GM21526 (cell line): ENCODE data around the gene TMEM53.

Source experiments
- ATAC-seq: cut with Tn5 transposase; IDR thresholded peaks from one replicate; pipeline ENCODE4 v1.9.1; 2021; ENCODE audit warnings: moderate library complexity; ENCODE audit not compliant: unreplicated experiment, low FRiP score

The TMEM53 gene

DNA sequence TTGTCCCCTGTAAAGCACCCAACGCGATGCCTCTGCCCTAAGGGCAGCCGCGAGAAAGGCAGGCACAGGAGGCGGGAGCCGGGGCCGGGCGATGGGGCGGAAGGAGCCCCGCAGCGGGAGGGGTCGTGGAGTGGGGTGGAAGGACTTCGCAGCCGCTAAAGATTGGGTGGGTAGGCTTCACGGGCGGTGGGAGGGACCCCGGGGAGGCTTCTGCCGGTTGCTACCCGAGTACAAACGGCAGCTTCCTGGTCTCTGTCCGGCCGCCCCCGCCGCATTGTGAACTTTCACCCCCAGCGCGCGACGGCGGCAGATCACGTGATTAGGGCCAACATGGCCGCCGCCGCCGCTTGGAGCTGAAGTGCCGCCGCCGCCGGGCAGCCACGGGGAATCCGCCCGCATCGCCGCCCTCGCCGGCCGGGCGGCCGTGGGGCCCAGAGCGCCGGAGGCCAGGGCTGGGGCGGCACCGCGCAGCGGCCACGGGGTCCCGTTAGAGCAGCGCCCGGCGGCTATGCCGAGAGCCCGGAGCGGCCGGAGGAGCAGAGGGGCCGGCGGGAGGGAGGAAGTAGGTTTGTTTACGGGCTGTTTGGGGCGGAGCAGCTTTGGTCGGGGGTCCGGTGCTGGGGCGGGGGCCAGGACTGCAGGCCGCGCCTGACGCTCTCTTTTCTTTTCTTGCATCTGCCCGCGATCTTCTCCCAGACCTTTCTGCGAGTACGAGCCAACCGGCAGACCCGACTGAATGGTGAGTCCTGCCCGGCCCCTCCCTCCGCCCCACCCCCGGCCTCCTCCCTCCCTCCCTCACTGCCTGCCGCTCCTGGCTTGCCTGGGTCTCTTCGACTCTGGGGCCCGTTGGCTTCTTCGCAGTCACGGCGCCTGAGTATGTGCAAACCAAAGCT, 42.4 kb downstream of the TMEM53 start:
- ATAC-seq: peak; percentile 55

DNA sequence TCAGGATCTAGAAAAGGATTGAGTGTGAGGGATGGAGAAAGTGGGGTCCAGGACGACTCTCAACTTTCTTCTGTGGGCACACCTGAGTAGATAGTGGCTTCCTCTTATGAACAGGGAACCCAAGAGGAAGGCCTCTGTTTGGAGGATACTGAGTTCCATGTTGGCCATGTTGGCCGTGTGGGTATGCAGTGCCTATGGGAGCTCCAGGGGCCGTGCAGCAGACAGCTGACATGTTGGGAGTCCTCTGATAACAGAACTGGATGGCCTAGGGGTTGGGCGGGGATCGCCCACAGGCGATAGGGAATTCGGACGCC, 43.0 kb downstream of the TMEM53 start:
- ATAC-seq: peak; percentile 19

DNA sequence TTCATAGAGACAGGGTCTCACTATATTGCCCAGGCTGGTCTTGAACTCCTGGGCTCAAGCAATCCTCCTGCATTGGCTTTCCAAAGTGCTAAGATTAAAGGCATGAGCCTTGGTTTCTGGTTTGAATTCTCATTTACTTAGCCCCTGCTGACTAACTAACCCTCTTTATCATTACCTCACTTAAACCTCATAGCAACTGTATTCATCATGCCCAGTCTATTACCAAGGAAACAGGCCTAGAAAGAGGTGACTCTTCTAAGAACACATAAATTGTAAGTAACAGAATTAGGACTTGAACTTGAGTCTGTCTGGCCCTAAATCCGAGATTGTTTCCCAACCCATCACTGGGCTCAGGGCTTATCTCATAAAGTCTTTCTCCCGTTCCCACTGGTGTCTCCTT, 44.2 kb downstream of the TMEM53 start:
- no peak for ATAC-seq

- no peak for ATAC-seq
Measured at GRCh38 chr1:44628962-44629756, 45.1 kb downstream of the TMEM53 start.

- no peak for ATAC-seq
Measured at GRCh38 chr1:44625348-44625747, 48.9 kb downstream of the TMEM53 start.

GRCh38 chr1:44624268-44624901, 49.9 kb downstream of the TMEM53 start:
- no peak for ATAC-seq

- no peak for ATAC-seq
Measured at GRCh38 chr1:44621841-44622286, 52.4 kb downstream of the TMEM53 start.

GRCh38 chr1:44620072-44620471, 54.2 kb downstream of the TMEM53 start:
- no peak for ATAC-seq

DNA sequence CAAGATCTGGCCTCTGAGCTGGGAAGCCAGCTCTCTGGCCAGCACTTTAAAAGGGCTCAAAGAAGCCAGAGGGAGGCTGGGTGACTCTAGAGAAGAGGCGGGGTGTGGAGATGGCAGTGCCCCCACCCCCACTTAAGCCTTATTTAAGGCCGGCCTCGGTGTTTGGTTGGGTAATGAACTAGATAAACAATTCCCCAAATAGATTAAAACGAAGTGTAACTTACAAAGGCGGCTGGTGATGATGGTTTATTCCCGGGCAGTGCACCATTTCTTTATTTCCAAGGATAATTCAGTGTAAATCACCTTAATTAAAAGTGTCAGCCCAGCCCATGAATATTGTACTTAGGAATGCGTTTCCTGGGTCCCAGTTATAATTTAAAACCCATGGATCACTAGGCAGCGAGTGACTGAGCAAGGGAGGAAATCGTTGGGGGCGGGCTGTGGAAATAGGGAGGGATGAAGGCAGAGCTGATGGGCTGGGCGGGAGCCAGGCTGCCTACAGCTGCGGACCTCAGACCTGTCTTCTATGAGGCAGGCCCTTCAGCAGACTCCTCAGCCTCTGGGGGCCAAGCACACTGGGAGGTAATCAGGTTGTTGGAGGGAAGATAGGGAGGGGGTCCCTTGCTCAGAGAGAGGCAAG, 54.9 kb downstream of the TMEM53 start:
- no peak for ATAC-seq

DNA sequence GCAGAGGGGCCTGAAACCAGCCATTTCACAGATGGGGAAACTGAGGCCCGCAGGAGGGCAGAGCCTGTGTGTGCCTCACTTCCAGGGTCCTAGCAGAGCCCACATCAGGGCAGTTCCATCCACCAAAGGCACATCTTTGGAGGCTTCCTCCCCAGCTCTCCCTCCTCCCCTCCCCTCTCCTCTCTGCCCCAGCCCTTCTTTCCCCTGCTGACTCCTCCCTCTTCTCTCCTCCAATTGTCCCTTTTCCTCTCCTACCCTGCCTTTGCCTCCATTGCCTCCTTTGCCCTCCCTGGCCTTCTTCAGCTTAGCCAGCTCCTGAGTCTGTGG, 56.6 kb downstream of the TMEM53 start:
- no peak for ATAC-seq

GRCh38 chr1:44616991-44617702, 57.1 kb downstream of the TMEM53 start:
- ATAC-seq: no peak

DNA sequence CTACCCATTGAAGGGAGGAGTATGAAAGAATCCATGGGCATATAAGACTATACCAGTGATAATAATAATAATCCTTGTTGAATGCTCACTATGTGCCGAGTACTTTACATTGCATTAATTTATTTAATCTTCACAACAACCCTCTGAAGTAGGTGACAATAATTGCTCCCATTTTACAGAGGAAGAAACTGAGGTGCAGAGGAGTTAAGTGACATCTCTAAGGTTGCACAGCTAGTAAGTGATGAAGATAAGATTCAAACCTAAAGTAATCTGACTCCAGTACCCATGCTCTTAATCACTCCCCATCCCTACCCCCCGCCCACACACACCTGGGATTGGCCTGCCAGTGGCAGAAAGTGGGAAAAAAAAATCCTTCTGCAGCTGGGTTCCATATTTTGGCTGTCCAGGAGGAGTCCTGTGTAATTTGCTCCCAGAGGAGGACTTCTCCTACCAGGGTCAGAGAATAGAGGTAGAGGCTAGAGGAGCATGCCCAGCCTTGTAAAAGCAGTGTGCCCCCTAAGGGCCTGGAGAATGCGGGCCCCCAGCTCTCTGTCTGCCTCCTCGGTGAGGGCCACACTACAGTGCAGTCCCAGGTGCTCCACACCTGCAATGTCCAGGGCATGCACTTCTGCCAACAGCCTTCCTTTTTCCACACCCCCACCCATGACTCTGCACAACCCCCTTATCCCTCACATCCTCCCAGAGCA, 57.8 kb downstream of the TMEM53 start:
- no peak for ATAC-seq

DNA sequence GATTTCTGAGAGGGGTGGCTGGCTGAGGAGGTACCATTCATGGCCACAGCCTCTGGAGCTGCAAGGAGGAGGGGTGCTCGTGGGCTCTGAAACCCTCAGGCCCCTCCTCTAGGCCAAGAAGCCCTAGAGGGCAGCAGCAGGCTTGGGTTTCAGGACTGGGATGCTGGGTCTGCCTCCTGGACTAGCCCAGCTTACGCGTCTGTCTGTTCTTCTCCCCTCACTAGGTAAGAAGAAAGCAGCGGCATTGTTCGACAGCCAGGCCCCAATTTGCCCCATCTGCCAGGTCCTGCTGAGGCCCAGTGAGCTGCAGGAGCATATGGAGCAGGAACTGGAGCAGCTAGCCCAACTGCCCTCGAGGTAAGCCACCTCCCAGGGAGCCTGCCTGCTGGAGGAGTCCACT, 60.3 kb downstream of the TMEM53 start:
- ATAC-seq: no peak

- ATAC-seq: no peak
Measured at GRCh38 chr1:44611866-44612265, 62.4 kb downstream of the TMEM53 start.

GRCh38 chr1:44611419-44611818, 62.9 kb downstream of the TMEM53 start:
- no peak for ATAC-seq

- ATAC-seq: no peak
Measured at GRCh38 chr1:44610527-44611148, 63.6 kb downstream of the TMEM53 start.

GRCh38 chr1:44609768-44610526, 64.3 kb downstream of the TMEM53 start:
- no peak for ATAC-seq

- no peak for ATAC-seq
Measured at GRCh38 chr1:44609412-44609767, 64.9 kb downstream of the TMEM53 start.

GRCh38 chr1:44608141-44608540, 66.1 kb downstream of the TMEM53 start:
- no peak for ATAC-seq
